GM10847 (cell line): ENCODE data around the gene LHFPL6.

Experiments used
- POLR2A ChIP-seq: IDR thresholded peaks from 2 replicates; pipeline ENCODE4 v1.6.1; 2011; ENCODE audit not compliant: insufficient read length; ENCODE audit errors: extremely low read depth

LHFPL6 gene

DNA sequence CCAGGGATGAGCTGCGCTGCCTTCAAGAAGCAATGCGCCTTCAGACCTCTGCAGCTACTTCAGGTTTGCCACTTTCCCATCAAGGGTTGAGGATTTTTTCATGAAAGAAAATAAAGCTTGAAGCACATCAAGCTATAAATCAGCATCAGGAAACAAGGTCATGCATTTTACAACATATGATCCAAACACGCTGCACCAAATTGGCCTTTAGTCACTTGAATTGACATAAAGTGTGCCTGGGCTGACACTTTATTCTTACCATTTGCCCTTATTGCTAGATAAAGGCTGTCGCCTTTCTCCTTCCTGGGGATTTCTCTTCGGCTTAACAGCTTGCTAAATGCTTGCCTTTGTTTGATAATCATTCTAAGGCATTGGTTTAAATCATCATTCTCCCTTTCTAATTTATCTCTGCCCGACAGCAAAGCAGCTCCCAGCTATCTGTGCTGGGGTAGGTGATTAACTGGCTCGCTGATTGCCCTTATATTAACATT, 87.7 kb downstream of the LHFPL6 start:
- TF ChIP-seq POLR2A = no peak

- no peak for TF ChIP-seq POLR2A
Measured at GRCh38 chr13:39512687-39513086, 90.3 kb downstream of the LHFPL6 start.

- no peak for TF ChIP-seq POLR2A
Measured at GRCh38 chr13:39510316-39510695, 92.7 kb downstream of the LHFPL6 start.

GRCh38 chr13:39509616-39510315, 93.2 kb downstream of the LHFPL6 start:
- no peak for TF ChIP-seq POLR2A

- TF ChIP-seq POLR2A = no peak
Measured at GRCh38 chr13:39506559-39507390, 96.2 kb downstream of the LHFPL6 start.

- no peak for TF ChIP-seq POLR2A
Measured at GRCh38 chr13:39505151-39505550, 97.8 kb downstream of the LHFPL6 start.

GRCh38 chr13:39503048-39503447, 99.9 kb downstream of the LHFPL6 start:
- no peak for TF ChIP-seq POLR2A

DNA sequence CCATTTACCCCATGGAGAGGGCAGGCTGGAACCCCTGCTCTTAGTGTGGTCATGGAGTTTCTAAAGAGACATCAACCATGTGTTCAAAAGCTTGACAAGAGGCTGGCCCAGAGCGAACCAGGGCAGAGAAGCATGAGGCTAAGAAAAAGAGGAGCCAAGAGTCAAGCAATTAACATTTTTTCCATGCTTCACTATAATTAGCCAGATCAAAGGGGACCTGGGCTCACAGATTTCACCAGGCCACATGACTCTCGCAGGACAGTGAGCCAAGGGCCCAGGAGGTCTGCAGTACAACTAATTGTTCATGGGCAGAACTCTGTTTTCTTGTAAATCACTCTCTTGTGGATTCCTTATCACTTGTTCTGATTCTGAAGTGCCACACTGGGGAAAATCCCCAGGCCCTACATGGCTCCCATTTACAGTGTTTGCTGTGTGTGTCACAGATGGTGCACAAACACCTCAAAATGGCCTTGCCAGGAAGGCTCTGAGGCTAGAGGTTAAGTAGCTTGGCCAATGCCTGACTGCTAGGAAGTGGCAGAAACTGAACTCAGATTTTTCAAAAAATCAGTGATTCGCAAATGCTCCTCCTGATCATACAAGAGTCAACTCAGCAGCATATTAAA, 101.2 kb downstream of the LHFPL6 start:
- TF ChIP-seq POLR2A = no peak

DNA sequence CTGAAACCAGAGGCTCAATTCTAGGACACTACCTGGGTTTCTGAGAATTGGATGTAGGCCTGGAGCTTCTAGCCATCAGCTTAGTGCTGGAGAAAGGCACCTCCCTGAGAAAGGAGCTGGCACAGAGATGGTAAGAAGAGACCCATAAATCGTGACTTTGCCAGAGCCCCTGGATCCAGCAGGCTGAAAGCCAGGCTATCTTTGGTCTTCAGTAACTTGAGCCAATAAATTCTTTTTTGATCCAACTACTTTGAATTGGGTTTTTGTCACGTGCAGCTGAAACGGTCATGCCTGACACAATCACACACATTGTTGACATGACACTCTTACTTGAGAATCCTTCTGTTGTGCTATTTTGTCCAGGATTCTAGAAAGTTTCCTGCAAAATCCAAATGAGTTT, 103.4 kb downstream of the LHFPL6 start:
- no peak for TF ChIP-seq POLR2A

DNA sequence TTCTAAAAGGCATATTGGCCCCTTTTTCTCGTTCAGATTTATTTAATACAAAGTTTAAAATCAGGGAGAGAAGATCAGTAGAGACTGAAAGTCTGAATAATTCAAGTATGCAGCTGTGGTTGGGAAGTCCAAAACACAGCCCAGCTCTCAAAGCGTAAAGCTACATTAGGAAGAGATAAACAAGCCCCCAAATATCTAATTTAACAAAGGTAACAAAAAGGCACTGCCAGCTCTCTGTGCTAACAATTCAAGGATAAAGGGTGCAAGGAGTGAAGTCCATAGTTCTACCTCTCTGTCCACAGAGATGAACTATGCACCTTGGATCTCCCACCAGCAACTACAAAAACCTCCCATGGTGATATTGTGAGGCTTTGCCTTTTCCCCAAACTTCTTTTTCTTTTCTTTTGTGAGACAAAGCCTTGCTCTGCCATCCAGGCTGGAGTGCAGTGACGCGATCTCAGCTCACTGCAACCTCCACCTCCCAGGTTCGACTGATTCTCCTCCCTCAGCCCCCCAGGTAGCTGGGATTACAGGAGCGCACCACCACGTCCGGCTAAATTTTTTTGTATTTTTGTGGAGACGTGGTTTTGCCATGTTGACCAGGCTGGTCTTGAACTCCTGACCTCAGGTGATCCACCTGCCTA, 104.4 kb downstream of the LHFPL6 start:
- no peak for TF ChIP-seq POLR2A

- no peak for TF ChIP-seq POLR2A
Measured at GRCh38 chr13:39496506-39496905, 106.5 kb downstream of the LHFPL6 start.

DNA sequence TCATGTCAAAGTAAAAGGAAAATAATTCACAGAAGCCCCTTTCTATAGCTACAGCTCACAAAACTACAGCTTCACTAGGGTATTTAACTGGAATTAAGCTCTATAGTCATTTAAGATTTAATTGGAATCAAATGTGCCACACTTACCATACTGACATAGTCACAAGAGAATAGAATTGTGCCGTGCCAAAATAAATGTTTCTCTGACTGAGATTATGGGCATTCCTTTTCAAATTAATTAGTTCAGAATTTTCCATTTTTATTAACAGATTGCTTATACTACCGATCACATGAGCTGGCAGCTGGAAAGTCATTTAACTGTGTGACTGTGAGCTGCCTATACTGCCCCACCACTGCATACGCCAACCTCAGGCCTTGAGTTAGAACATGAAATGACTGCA, 108.4 kb downstream of the LHFPL6 start:
- no peak for TF ChIP-seq POLR2A

GRCh38 chr13:39494006-39494405, 109.0 kb downstream of the LHFPL6 start:
- TF ChIP-seq POLR2A = no peak

DNA sequence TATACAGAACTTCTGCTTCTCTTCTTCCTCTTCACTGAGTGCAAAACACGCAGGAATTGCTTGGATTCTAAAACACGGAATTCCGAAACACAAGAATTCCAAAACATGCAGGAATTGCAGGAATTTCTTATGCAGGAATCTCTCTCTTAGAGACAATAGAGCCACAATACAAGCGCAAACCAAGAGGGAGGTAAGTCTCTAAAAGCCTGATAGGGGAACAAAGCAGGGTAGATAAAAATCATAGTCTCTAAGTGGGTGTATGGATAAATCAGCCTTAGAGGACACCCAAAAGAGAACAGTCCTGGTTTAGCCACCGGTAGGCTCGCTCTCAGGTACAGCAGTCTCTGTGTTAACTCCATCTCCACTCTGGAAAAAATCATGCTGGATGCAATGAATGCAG, 112.9 kb downstream of the LHFPL6 start:
- TF ChIP-seq POLR2A = no peak

GRCh38 chr13:39486758-39487157, 116.2 kb downstream of the LHFPL6 start:
- no peak for TF ChIP-seq POLR2A
